SHP77 treated with DMSO at 0.1 percent for 48 hours (cell line): ENCODE data around the gene XCL1.
A peak's percentile ranks its signal among the peaks of the same experiment; 100 is the strongest.

Experiments used
- DNase-seq: peaks from one replicate; lab custom pipeline; 2025; lab: John Stamatoyannopoulos, UW

Gene XCL1

DNA sequence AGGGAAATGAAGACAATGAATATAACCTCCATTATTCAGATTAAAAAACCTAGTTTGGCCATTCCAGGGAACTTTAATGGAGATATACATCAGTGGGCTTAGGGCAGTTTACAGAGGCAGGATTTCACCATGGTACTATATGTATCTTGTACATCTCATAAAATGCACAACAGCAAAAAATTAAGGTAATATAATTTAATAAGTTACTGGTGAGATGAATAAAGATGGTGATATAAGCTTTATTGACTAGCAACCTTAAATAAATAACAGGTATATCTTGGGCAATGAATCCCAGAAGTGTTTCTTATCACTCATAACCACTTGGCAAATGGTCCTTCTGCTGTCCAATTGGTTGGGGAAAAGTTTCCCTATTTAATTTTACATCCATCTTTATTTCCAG, 29.0 kb downstream of the XCL1 start:
- DNase-seq = no peak

DNA sequence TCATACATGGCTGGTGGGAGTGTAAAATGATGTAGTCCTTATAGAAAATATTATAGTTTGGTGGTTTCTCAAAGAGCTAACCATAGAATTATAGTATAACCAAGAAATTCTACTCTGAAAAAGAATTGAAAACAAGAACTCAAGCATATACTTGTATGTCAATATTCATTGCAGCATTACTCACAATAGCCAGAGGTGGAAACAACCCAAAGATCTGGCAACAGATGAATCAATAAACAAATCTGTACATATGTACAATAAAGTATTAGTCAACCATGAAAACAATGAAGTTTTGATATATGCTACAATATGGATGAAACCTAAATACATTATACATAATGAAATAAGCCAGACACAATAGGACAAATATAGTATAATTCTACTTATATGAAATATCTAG, 29.7 kb downstream of the XCL1 start:
- no peak for DNase-seq

DNA sequence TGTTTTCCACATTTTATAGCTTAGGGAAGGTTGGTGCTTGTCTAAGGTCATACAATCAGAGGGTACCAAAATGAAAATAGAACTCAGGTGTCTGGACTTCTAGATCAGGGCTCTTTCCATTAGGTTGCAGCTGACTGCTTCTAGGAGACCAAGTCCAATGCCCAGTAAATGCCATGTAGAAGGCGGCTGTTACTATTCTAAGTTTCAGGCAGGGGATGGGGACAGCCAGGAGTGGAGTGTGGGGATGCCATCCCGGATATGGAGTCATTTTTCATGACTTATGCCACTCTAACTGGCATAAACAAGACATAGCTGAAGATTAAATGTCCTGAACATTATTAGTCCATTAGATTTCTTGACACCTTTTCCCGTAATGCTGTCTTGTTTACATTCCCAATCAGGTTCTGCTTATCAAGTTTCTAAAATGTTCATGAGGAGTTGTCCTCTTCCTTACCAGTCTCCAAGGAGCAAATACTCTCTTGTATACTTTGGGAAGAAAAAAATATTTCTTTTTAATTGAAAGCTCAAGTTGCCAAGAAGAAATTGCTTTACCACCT, 31.5 kb downstream of the XCL1 start:
- DNase-seq = no peak

DNA sequence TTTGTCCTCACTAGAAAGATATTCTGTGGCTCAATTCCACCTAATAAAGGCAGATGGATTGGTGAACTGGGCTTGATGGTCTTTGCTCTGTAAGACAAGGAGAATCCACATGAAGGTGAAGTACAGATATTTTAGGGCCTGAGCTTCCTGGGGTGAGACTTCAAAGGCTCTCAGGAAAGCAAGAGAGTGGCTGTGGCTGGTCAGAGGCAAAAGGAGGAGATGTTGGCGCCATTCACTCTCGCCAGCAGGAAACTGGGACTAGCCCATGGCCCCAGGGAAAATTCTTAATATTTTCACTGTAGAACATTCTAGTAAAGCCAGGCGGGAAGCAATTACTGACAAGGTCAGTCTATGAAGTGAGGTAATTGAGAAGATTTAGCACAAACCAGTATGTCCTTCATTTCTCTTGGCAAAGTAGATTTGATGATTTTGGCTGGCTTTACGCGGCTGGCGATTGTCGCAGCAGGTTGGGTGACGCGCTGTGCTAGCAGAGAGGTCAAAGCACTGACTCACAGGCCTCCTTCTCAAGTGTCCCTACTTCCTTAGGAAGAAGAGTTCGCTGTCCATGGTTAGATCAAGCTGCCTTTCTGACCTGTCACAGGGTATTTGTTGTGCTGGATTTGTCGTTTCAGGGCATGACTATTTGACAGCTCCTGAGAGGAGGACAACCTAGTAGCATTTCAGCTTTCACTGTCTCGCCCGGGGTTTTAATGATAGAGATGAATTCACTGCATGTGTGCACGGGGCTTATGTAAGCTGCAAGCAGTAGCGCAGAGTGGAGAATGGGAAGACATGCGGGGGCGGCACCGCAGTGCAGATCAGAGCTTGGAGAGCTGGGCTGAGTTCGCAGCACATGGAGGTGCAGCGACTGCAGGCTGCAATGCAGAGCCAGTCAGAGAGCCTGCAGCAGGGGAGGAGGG, 32.7 kb downstream of the XCL1 start:
- DNase-seq = no peak

DNA sequence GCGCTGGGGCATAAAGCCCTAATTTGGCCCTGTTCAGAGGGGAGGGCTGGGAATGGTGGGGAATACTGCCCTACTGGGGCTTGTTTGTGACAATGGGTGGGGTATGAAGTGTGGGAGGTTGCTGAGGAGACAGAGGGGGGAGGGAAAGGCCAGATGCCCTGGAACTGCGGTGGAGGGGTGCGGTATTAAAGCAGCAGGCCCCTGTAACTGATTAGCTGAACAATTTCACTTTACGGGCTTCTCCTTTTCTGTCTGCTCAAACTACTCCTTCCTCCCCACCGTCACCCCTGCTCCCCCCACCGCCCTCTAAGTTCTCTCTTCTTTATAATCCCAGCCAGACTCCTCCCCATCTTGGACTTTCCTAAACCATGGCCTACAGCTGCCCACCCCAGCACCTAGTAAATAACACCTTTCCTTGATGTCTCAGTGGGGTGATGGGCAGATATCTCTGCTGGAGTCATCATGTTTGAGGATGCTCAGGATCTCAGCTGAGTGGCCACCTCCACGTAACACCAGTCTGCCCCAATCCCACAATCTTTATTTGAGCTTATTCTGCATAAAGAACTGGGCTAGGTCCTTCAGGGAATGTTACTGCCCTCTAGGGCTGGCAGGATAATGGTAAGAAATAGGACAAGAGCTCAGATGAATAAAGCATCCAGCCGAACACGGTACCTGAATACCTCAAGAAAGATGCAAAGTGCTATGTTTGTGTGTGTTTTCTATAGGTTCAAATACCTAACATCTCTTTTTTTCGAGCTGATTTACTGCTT, 33.5 kb downstream of the XCL1 start:
- no peak for DNase-seq

DNA sequence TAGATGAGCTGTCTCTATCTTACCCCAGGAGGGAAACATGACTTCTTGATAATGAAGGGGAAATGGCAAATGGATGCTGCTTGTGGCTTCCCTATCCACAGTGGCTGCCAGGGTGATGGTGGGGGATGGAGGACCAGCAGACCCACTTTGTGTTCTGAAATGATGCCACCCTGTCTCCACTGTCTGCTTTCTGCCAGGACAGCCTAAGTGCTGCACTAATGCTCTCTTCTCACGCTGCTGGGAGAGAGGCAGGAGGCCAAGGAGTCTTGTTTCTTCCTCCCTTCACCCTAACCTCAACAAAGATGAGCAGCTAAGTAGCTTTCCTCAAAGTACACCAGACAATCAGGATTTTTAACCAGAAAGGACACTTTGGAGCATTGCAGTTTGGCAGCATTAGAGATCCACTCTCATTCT, 36.6 kb downstream of the XCL1 start:
- DNase-seq = no peak

DNA sequence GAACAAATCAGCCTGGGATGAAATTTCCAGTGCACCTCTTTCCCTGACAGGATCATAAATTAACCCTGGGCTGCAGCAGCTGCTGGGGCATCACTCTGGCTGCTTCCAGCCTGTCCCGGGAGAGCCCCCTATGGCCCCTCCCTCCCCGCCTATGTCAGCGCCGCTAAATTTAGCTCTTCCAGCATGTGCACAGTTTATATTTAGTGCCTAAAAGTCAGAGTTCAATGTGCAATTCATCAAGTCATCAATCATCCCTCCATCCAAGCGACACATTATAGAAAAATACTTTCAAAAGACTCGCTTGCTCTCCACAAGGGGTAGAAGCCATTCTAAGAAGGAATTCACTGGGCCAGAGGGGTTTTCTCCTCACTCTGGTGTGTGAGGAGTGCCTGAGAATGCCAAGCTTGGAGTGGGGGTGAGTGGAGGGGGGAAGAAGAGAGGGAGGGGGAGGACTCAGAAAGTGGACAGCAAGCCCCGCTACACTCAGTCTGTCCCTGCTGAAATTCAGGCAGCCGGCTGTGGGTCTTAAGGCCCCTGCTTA, 37.4 kb downstream of the XCL1 start:
- DNase-seq = peak; percentile 82

DNA sequence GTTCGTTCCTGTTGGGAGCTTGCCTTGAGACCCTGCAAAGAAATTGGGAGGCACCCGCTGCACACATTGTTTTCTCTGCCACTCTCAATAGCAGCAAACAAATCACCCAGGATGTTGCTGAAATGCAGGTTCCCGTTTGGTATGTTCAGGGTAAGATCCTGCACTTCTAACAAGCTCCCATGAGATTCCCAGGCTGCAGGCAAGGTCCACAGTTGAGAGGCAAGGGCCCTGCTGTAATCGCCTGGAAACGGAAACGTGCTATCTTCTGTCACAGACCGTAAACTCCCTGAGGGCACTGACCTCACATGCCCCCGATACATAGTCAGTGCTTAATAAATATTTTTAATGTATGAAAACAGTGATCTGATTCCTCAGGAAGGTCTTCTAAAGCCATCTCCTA, 37.8 kb downstream of the XCL1 start:
- no peak for DNase-seq

DNA sequence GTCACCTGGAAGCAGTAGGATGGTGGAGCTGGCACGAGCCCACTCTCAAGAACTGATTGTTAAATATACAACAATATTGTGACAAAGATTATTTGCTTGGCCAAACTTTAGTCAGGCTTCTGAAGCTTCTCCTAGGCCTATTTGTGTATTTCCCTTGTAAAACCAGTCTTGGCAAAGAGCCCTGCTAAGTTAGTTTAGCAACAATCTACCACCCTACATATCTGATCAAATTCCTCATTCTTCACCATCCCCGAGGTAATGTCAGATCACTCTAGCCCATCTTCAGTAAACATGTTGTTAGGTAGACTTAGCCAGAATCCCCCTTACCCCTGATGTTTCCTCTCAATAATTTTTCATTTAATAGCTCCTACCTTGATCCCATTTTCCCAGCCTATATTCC, 39.6 kb downstream of the XCL1 start:
- no peak for DNase-seq

DNA sequence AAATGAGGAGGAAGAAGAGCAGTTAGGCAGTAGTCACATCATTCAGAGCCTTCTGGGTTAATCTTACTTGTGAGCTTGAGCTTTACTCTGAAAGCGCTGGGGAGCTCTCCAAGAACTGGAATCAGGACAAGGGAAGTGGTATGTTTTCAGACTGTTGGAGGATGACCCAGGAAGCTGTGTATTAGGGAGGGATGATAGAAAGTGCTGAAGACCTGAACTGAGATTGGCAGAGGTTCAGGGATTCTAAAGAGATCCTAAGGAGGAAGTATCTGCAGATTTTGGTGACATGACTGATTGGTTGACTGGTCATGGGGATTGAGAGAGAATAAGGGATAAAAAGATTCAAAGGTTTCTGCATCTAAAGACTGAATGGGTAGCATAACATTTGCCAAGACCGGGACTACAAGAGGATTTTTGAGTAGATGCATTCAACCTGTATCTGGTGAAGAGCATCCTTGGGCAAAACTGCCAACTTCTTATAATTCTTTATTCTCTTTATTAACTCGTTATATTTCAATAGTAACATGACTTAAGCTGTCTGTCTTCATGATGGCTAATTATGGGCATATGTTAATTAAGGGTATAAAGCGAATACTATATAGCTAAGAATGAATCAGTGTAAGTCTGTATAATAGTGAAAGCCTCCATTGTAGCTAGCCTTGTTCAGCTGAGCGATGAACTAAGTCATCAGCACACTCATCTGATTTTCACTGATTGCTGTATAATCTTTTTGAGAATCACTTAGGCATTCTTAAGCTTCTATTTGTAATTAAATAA, 41.8 kb downstream of the XCL1 start:
- no peak for DNase-seq

DNA sequence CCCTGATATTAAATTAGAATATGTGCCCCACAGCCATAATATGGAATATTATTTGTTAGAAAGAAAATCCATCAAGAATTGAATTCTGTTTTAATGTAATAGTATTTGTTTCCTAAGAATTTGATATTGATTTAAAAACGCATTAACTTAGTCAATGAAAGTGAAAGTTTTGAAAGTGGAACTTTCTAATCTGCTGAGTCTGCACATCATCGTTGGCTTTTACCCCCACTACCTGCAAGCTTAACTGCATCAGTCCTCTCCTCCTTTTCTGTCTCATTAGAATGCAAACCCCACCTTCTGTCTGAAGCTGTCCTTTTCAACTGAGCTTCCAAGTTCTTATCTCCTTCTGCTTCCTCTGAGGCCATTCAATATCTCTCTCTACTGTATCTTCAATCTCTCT, 42.5 kb downstream of the XCL1 start:
- no peak for DNase-seq

DNA sequence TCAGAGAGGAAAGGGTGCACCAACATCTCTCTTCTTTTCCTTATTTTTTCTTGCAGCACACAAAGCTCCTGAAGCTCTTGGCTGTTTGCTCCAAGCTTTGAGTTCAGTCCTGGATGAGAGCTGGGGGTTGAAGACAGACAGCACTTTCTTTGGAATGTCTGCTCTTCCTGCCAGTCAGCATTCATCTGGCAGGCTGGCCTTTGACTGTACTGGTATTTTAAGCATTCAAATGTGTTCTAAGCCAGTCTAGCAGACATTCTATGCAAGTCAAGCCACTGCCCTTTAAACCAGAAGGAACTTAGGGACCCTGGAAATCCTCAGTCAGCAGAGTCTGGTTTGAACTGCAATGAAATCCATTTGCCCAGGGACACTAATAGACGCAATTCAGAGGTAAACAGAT, 45.0 kb downstream of the XCL1 start:
- DNase-seq = no peak

DNA sequence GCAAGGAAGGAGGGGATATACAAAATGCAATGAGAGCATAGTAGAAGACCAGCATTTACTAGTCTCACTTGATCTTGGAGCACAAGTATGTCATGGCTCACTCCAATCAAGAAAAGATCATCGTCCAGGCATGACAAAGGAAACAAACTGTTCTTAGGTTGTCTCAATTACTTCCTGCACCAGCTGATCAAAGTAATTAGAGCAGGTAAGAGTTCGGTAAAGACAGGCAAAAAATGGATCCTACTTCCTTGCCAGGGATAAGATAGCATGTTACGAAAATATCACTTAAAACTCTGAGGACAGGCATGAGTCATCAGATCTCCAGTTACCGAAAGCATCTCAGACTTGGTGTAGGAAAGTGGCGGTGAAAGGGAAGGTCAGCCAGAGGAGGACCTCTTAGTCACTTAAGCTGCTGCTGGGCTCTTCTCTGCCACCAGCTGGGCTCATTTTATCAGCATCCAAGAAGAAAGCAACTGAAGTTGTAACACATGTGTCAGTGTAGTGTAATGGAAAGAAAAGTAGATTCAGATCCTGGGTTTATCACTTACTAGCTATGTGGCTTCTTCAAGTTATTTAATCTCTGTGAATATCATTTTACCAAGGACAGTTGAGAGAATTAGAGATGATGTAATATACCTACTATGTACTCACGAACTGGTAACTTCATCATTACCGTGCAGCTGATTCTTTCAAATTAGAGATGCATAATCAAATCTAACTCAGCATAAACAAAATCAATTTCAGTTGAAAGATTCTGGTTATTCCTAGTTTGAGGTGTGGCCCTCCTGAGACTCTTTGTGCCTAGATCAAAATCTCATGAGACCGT, 46.8 kb downstream of the XCL1 start:
- DNase-seq = no peak

DNA sequence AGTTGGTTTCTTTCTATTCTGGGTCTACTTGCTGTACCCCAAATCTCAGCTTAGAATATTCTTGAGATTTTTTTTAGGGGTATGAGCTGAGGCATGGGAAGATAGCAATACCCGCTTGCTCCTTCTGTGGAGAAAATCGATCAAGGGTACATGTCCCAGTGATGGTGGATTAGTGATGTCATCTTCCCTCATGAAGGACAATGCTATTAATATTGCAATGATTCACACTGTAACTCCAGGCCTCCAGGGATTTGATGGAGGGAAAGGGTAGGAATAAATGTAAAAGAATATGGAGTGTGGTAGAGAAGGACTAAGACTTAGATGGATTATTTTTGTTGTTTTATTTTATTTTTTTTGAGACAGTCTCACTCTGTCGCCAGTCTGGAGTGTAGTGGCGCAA, 47.4 kb downstream of the XCL1 start:
- no peak for DNase-seq

DNA sequence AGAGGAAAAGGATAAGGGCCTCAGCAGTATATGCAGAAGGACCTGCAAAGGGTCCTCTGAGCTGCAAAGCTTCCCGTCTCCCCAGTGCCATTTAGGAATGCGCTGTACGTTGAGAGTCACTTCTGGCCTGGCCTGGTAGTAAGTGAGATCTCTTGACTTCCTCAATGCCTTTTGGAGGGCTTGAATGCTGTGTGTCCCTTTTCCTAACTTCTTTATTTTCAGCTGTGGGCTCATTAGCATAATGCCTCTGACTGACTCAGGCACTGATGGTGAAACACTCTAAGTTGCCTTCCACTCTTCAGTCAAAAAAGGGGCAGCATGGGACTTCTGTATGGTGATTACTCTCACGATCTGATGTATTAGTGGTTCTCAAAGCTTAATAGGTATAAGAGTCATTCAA, 49.9 kb downstream of the XCL1 start:
- no peak for DNase-seq

DNA sequence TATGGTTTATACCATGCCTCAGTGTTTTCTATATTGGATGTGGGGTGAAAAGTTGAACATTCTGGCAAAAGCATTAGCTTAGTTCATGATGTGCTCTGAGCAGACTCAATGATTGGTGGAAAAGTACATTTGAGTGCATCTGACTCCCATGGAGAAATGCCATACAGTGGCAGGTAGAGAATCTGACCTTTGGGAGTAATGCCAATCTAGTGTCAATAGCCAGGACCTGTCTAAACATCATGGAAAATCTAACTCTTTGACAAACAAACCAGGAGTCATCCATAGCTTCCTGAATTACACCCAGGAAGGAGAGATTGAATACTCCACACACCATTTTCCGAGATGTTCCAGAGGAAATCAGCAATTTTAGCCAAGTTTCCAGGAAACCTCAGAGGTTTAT, 51.0 kb downstream of the XCL1 start:
- no peak for DNase-seq

DNA sequence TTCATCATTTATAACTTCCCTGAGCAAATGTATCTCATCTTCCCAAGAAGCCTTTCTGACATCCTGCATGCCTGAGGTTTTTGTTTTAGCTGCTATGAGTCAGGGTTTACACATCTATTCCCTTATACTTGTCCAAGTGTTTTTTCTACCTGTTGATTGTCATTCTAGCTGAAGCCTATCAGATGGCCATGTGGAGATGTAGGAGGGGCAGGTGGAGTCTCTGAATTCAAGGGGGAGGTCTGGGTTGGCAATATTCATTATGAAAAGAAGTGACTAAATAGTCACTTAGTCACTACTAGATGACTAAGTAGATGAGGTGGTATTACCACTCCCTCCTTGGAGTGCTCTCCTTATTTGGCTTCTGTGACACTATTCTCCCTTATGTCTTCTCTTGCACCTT, 52.4 kb downstream of the XCL1 start:
- DNase-seq = no peak

DNA sequence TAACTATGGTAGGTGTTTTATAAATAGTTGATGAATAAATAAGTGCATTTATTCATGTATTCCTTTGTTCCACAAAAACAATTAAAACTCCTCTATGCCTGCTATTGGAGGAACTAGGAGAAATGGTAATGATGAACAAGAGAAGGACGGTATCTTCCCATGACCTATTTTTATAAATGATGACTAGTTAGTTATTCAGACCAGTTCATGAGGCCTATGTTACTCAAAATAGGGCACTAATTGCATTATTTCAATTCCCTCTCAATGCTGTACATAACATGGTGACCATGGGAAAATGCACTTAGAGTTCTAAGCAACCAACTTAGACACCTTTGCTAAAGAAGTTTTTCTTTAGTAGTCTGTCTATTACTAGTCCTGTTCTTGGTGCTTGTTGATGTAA, 53.1 kb downstream of the XCL1 start:
- no peak for DNase-seq
